ENCODE measurements around the gene LAMP2. TPM values are rescaled to one million over a fixed set of nuclear protein-coding genes. Genes with fewer than 3 reads are reported as not detected.
"Not testable (repeated sequence)": the region's sequence is repeated elsewhere in the genome, so short reads cannot be mapped to it uniquely, and the experiment has no call there.

LAMP2 gene
- total RNA-seq, 1 donor from 2014 or later = 44.3 TPM

DNA sequence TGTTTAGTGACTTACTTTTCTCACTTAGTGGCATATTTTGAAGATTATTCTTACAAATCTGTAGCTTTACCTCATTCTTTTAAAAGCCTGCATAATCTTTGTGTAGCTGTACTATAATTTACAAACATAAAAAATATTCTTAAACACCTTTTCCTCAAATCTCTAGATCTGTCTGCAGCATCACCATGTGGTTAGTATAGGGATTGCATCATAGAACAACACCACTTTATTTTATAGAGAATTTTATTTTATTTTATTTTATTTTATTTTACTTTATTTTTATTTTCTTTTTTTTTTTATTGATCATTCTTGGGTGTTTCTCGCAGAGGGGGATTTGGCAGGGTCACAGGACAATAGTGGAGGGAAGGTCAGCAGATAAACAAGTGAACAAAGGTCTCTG is 6.4 kb upstream of the LAMP2 start:
- H3K4me3 Mint-ChIP-seq; H3K4me1 Mint-ChIP-seq; H3K36me3 Mint-ChIP-seq (ENCODE audit: low read depth); H3K9me3 Mint-ChIP-seq; H3K27ac Mint-ChIP-seq; H3K27me3 Mint-ChIP-seq: not testable (repeated sequence)
- DNase-seq = peak; percentile 58
- intact Hi-C loops (cut with micrococcal nuclease) = loop anchor here (5.0 kb wide), 1 partner anchor 93 kb away; no protein-coding TSS in a partner anchor

DNA sequence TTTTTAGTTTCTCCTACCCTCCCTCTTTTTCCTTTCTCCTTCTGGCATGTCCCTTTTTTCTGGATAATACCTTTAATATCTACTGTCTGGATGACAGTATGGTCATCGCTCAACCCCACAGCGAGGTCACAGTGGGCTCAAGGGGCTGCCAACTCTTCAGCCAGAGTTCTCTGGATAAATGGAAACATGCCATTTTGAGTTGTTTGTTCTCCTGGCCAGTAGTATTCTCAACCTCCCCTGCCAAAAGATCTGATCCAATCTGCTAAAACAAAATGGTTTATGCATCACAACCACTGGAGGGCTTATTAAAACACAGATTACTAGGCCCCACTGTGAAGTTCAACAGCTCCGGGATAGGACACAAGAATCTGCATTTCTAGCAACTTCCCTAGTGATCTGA is 5.0 kb upstream of the LAMP2 start:
- Mint-ChIP-seq H3K36me3 (ENCODE audit: low read depth) (no peaks in the 10 kb centered on the region), H3K27ac (no peak overlapping the region), H3K9me3 (no peaks in the 10 kb centered on the region), H3K27me3 (no peaks in the 10 kb centered on the region), H3K4me3 (no peak overlapping the region), H3K4me1 (peaks cover 5% of the 10 kb centered on the region)
- DNase-seq = no peak
- intact Hi-C loops (cut with micrococcal nuclease) = no loop called here

DNA sequence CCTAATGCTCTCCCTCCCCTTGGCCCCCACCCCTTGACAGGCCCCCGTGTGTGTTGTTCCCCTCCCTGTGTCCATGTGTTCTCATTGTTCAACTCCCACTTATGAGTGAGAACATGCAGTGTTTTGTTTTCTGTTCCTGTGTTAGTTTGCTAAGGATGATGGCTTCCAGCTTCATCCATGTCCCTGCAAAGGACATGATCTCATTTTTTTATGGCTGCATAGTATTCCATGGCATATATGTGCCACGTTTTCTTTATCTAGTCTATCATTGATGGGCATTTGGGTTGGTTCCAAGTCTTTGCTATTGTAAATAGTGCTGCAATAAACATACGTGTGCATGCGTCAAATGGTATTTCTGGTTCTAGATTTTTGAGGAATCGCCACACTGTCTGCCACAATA is 561 bp upstream of the LAMP2 start:
- not testable (repeated sequence) for H3K9me3 Mint-ChIP-seq; H3K27me3 Mint-ChIP-seq; H3K36me3 Mint-ChIP-seq (ENCODE audit: low read depth); H3K27ac Mint-ChIP-seq; DNase-seq
- H3K4me1 Mint-ChIP-seq = peaks cover 15% of the 10 kb centered on the region
- peak overlapping the region; percentile 76 for H3K4me3 Mint-ChIP-seq
- intact Hi-C loops (cut with micrococcal nuclease) = loop anchor here (1.0 to 2.0 kb wide), 3 partner anchors 17 to 1001 kb away; partner anchors contain the start of genes NKAP and SLC25A5

DNA sequence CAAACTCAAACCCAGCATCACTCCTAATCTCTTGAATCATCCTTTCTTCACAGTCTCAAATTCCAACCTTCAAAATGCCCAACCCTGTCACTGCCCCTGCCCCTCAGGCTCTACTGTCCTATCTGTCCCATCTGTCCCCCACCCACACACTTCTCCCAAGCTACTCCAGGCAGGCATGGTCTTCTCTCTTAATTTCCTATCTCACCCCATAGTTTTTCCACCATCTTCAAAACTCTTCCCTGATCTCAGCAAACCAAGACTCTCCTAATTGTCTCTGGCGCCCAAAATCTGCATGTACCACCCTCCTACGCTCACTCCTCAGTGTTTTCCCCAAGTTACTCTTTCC is 644 bp downstream of the LAMP2 start:
- peak overlapping the region; percentile 100 for H3K4me3 Mint-ChIP-seq
- no peak for DNase-seq
- H3K27me3 Mint-ChIP-seq = no peaks in the 10 kb centered on the region
- peaks cover 20% of the 10 kb centered on the region for H3K4me1 Mint-ChIP-seq
- H3K9me3 Mint-ChIP-seq = no peaks in the 10 kb centered on the region
- H3K36me3 Mint-ChIP-seq (ENCODE audit: low read depth) = peaks cover 4% of the 10 kb centered on the region
- H3K27ac Mint-ChIP-seq = peak overlapping the region; percentile 96
- intact Hi-C loops (cut with micrococcal nuclease) = loop anchor here (1.0 to 2.0 kb wide), 3 partner anchors 218 to 1000 kb away; partner anchors contain the start of genes NKAP, SLC25A5 and ZBTB33

DNA sequence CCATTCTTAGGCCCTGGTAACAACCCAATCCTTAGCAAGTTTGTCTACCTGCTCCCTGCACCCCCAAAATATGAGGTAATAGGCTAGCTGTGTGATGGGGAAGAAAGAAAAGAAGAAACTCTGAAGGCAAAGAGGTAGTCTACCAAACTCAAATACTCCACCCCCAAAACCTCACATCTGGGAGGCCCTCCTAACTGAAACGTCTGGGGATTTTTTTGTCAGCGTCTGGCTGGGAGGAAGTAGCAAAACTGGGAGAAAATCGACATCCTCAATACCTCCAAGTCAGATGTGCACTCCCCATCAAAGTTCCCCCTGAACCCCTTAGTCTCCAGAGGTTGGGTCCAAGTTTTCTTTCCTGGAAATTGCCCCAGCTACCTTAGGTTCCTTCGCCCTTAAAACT is 1.0 kb downstream of the LAMP2 start:
- Mint-ChIP-seq H3K4me3 (peak overlapping the region; percentile 100), H3K4me1 (peaks cover 20% of the 10 kb centered on the region), H3K9me3 (no peaks in the 10 kb centered on the region), H3K27ac (peak overlapping the region; percentile 96), H3K36me3 (ENCODE audit: low read depth) (peaks cover 4% of the 10 kb centered on the region), H3K27me3 (no peaks in the 10 kb centered on the region)
- DNase-seq = no peak
- intact Hi-C loops (cut with micrococcal nuclease) = loop anchor here (1.0 to 2.0 kb wide), 3 partner anchors 218 to 999 kb away; partner anchors contain the start of genes NKAP, SLC25A5 and ZBTB33

DNA sequence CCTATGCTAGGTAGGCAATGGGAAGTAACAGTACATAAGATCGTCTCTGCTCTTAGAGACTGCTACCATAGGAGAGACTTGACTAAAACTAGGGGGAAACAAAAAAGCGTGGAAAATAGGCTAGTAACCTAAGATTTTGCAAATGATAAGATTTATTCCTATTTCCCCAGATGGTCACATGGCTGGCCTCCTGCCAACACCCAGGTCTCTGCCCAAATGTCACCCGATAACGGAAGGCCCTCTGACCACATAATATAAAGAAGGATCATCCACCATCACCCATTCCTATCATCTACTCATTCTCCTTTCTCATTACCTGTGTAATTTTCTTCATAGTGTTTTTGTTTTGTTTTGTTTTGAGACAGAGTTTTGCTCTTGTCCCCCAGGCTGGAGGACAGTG is 4.7 kb downstream of the LAMP2 start:
- Mint-ChIP-seq H3K36me3 (ENCODE audit: low read depth) (peaks cover 7% of the 10 kb centered on the region), H3K27me3 (no peaks in the 10 kb centered on the region), H3K4me3 (no peak overlapping the region), H3K27ac (no peak overlapping the region), H3K4me1 (peaks cover 25% of the 10 kb centered on the region), H3K9me3 (no peaks in the 10 kb centered on the region)
- intact Hi-C loops (cut with micrococcal nuclease) = no loop called here
- DNase-seq = no peak

DNA sequence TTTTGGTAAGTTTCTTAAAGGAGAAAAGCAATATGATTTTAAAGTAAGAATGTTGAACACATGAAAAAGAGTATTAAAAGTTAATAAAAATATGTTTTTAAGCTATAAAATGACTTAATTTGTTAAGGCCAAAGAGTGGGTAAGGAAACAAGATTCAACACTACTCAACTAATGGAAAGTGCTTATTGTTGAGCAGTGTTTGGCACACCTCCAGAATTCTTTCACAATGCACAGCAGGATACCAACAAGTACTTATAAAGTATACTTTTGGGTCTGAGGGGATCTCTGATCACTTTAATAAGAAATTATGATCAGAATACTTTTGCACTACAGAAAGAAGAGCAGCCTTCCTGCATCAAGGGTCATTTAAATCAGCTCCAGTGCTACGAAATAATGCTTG is 5.9 kb downstream of the LAMP2 start:
- Mint-ChIP-seq H3K36me3 (ENCODE audit: low read depth) (peaks cover 3% of the 10 kb centered on the region), H3K4me1 (peaks cover 30% of the 10 kb centered on the region), H3K9me3 (no peaks in the 10 kb centered on the region), H3K4me3 (no peak overlapping the region), H3K27ac (no peak overlapping the region), H3K27me3 (no peaks in the 10 kb centered on the region)
- DNase-seq = no peak
- intact Hi-C loops (cut with micrococcal nuclease) = no loop called here

DNA sequence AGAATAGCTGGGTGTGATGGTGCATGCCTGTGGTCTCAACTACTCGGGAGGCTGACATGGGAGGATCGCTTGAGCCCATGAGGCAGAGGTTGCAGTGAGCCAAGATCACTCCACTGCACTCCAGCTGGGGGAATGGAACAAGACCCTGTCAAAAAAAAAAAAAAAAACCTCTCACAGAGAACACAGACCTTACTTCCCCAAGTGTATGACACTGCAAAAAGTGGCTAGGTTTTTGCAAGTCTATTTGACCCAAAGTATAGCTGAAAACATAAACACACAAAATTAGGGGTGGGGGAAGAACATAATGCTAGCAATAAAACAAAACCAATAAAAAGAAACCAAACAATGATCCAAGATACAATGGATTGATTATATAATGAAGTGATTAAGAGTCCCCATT is 6.7 kb downstream of the LAMP2 start:
- Mint-ChIP-seq H3K4me1 (peaks cover 32% of the 10 kb centered on the region), H3K27me3 (no peaks in the 10 kb centered on the region), H3K36me3 (ENCODE audit: low read depth) (peaks cover 3% of the 10 kb centered on the region), H3K9me3 (no peaks in the 10 kb centered on the region), H3K4me3 (no peak overlapping the region), H3K27ac (no peak overlapping the region)
- no peak for DNase-seq
- intact Hi-C loops (cut with micrococcal nuclease) = no loop called here

DNA sequence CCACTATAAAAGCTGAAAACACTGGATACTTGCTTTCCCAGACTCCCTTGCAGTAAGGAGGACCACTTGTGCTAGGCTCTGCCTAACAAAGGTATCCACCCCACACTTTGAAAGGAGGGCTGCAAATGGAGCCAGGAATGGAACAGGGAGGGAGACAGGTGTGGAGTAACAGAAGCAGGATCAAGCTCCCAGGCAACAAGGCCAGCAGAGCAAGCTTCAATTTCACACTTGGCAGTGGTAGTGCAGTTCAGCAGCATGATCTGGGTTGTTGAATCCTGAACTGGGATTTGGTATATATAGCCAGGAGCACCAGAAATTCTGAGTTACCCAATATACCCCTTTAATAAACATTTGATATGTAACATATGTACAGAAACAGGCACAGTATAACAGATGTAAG is 9.8 kb downstream of the LAMP2 start:
- peak overlapping the region; percentile 13 for H3K4me3 Mint-ChIP-seq
- no peak for DNase-seq
- H3K27ac Mint-ChIP-seq = no peak overlapping the region
- no peaks in the 10 kb centered on the region for H3K9me3 Mint-ChIP-seq
- intact Hi-C loops (cut with micrococcal nuclease) = loop anchor here (5.0 to 10.0 kb wide), 3 partner anchors 77 to 152 kb away; partner anchors contain the start of gene ATP1B4
- peaks cover 27% of the 10 kb centered on the region for H3K4me1 Mint-ChIP-seq
- H3K27me3 Mint-ChIP-seq = no peaks in the 10 kb centered on the region
- peaks cover 3% of the 10 kb centered on the region for H3K36me3 Mint-ChIP-seq (ENCODE audit: low read depth)

DNA sequence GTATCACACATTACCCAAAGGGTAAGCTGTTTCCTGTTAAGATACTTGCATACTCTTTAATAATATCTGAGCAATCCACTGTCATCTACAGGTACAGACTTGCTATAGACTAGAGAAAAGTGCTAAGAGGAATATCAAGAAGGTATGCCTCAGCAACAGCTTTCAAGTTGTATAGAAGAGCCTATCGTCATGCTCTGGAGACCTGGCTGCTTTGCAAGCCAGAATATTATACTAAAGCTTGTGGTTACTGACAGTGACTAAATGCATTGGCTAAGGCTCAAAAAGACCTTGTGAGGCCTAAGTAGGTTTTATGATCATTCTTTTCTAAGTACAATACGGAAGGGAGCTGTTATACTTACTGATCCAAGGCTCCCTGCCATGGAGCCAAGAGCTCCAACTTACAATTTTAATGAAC is 11.3 kb downstream of the LAMP2 start:
- H3K4me3 Mint-ChIP-seq = peak overlapping the region; percentile 70
- H3K27me3 Mint-ChIP-seq = no peaks in the 10 kb centered on the region
- peak overlapping the region; percentile 62 for H3K27ac Mint-ChIP-seq
- peaks cover 11% of the 10 kb centered on the region for H3K36me3 Mint-ChIP-seq (ENCODE audit: low read depth)
- intact Hi-C loops (cut with micrococcal nuclease) = loop anchor here (5.0 to 10.0 kb wide), 3 partner anchors 75 to 150 kb away; partner anchors contain the start of gene ATP1B4
- DNase-seq = peak; percentile 64
- H3K4me1 Mint-ChIP-seq = peaks cover 30% of the 10 kb centered on the region
- H3K9me3 Mint-ChIP-seq = no peaks in the 10 kb centered on the region

DNA sequence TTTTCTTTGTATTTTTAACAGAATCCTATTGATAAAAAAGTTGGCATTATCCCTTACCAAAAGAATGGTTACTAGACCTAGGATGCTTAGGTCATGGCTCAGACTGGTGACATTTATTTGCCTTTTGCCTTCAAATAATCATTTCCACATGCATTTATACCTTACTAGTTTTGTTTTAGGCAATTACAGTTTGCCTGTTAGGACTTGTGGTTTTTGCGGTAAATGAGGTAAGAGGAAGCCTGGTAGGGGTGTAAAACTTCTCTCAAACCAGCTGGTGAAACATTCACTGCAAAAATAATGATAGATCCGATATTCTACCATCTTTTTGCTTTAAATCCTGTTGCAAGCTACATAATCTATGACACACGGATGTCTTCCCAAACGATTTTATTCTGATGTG is 12.1 kb downstream of the LAMP2 start:
- no peaks in the 10 kb centered on the region for H3K27me3 Mint-ChIP-seq
- intact Hi-C loops (cut with micrococcal nuclease) = loop anchor here (5.0 to 10.0 kb wide), 3 partner anchors 75 to 150 kb away; partner anchors contain the start of gene ATP1B4
- H3K4me3 Mint-ChIP-seq = peak overlapping the region; percentile 70
- peaks cover 31% of the 10 kb centered on the region for H3K4me1 Mint-ChIP-seq
- peak overlapping the region; percentile 62 for H3K27ac Mint-ChIP-seq
- H3K9me3 Mint-ChIP-seq = no peaks in the 10 kb centered on the region
- peaks cover 14% of the 10 kb centered on the region for H3K36me3 Mint-ChIP-seq (ENCODE audit: low read depth)
- DNase-seq = peak; percentile 65

DNA sequence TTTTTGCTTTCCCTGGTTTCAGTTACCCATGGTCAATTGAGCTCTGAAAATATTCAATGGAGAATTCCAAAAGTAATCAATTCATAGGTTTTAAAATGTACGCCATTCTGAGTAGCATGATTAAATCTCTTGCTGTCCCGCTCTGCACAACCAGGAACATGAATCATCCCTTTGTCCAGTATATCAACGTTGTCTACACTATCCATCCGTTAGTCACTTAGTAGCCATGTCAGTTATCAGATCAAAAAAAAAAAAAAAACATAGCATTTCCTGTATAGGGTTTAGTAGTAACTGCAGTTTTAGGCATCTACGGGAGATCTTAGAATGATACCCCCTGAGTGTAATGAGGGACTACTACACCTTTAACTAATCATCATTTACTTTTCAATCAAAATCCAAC is 15.1 kb downstream of the LAMP2 start:
- H3K4me1 Mint-ChIP-seq = peaks cover 27% of the 10 kb centered on the region
- H3K4me3 Mint-ChIP-seq = no peak overlapping the region
- H3K27ac Mint-ChIP-seq = no peak overlapping the region
- H3K27me3 Mint-ChIP-seq = no peaks in the 10 kb centered on the region
- intact Hi-C loops (cut with micrococcal nuclease) = loop anchor here (10.0 kb wide), 1 partner anchor 89 kb away; the partner anchor contains the start of gene ATP1B4
- DNase-seq = no peak
- H3K36me3 Mint-ChIP-seq (ENCODE audit: low read depth) = peaks cover 14% of the 10 kb centered on the region
- H3K9me3 Mint-ChIP-seq = no peaks in the 10 kb centered on the region

DNA sequence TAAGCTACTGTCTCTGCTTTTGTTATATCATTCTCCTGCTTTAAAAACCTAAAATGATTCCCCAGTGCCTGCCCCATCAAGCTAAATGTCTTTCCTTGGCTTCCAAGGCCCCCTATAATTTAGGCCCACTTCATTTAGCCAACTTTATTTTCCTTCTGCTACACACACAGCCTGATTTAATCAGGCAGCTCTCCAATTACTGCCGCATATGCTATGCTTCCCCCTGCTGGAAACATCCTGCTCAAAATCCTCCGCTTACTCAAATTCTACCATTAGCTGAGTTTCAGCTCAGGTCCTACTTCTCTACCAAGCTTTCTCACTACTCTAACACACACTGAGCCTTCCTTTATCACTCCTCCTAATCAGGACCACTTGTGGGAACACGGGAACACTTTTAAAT is 17.0 kb downstream of the LAMP2 start:
- peak; percentile 59 for DNase-seq
- Mint-ChIP-seq H3K4me3 (no peak overlapping the region), H3K36me3 (ENCODE audit: low read depth) (peaks cover 17% of the 10 kb centered on the region), H3K27me3 (no peaks in the 10 kb centered on the region), H3K4me1 (peaks cover 14% of the 10 kb centered on the region), H3K9me3 (no peaks in the 10 kb centered on the region), H3K27ac (peak overlapping the region; percentile 19)
- intact Hi-C loops (cut with micrococcal nuclease) = loop anchor here (10.0 kb wide), 1 partner anchor 87 kb away; the partner anchor contains the start of gene ATP1B4

DNA sequence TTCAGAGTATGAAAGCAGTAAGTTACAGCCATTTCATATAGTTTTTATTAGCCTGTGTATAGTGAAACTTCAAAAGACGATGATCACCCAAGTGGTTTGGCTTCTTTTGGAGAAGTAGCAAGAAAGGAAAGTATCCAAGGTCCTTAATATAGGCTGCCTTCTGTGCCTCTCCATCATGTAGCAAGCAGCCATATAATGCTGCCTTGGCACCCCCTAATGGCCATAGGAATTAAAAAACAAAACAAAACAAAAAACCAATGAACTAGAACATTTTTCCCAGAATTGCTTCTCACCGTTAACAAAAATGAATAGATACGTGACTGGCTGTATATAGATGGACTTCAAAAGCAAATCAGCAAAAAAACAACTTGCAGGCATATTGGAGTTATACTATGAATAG is 18.9 kb downstream of the LAMP2 start:
- Mint-ChIP-seq H3K36me3 (ENCODE audit: low read depth) (peaks cover 23% of the 10 kb centered on the region), H3K27me3 (no peaks in the 10 kb centered on the region), H3K9me3 (no peaks in the 10 kb centered on the region), H3K27ac (no peak overlapping the region), H3K4me3 (no peak overlapping the region), H3K4me1 (peaks cover 12% of the 10 kb centered on the region)
- DNase-seq = no peak
- intact Hi-C loops (cut with micrococcal nuclease) = loop anchor here (10.0 kb wide), 1 partner anchor 85 kb away; the partner anchor contains the start of gene ATP1B4

DNA sequence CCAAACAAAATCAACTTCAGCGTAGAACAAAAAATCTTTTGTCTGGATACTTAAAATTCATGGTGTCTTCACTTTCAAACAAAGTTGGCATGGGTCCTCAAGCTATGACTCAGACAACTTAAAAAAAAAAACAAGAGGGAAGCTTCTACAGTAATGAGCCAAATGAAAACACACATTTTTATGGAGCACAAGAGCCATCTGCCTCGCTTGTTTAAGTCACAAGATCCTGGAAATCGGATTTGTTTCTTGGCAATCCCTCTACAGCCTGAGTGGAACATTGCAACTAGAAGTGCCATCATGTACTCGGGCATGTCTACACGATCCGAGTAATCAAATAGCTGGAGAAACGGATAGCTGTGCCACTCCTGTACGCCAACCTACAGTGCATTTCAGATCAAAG is 22.6 kb downstream of the LAMP2 start:
- Mint-ChIP-seq H3K9me3 (no peaks in the 10 kb centered on the region), H3K36me3 (ENCODE audit: low read depth) (peaks cover 35% of the 10 kb centered on the region)
- intact Hi-C loops (cut with micrococcal nuclease) = no loop called here

More for the DNA sequence above, 22.6 kb downstream of the LAMP2 start:
- Mint-ChIP-seq H3K27me3 (no peaks in the 10 kb centered on the region), H3K27ac (no peak overlapping the region), H3K4me1 (peaks cover 3% of the 10 kb centered on the region), H3K4me3 (no peak overlapping the region)
- DNase-seq = no peak
